Measurements from ENCODE around the gene EFNB3. TPM values are rescaled to one million over a fixed set of nuclear protein-coding genes. Genes with fewer than 3 reads are reported as not detected.

Gene EFNB3
- total RNA-seq, 2 experiments from 2014 or later: 0.15 TPM; not detected in 1

GRCh38 chr17:7673239-7673638, 31.8 kb upstream of the EFNB3 start:
- no peak overlapping the region for H3K27ac ChIP-seq (ENCODE audit: low read depth, low read length, poor library complexity, severe bottlenecking)
- no peaks in the 10 kb centered on the region for H3K79me2 ChIP-seq (ENCODE audit: insufficient read depth, low read depth, low read length)
- H3K4me2 ChIP-seq (ENCODE audit: low read length): no peak overlapping the region
- TF ChIP-seq, protein P1, sequence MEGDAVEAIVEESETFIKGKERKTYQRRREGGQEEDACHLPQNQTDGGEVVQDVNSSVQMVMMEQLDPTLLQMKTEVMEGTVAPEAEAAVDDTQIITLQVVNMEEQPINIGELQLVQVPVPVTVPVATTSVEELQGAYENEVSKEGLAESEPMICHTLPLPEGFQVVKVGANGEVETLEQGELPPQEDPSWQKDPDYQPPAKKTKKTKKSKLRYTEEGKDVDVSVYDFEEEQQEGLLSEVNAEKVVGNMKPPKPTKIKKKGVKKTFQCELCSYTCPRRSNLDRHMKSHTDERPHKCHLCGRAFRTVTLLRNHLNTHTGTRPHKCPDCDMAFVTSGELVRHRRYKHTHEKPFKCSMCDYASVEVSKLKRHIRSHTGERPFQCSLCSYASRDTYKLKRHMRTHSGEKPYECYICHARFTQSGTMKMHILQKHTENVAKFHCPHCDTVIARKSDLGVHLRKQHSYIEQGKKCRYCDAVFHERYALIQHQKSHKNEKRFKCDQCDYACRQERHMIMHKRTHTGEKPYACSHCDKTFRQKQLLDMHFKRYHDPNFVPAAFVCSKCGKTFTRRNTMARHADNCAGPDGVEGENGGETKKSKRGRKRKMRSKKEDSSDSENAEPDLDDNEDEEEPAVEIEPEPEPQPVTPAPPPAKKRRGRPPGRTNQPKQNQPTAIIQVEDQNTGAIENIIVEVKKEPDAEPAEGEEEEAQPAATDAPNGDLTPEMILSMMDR (conservative IDR thresholded peaks at IDR 0.05; ENCODE audit: low read length): peak; percentile 80
- no peak for TF ChIP-seq EZH2phosphoT487 (IDR thresholded peaks at IDR 0.05; ENCODE audit: borderline replicate concordance, low read depth, low read length)
- no TSS peak for BruUV-seq (replicated peaks)
- H3K9me2 ChIP-seq (ENCODE audit: insufficient read depth, low read length): no peaks in the 10 kb centered on the region
- peaks cover 8% of the 10 kb centered on the region for H3K9me3 ChIP-seq (ENCODE audit: low read length)
- peaks cover 79% of the 10 kb centered on the region for H3K36me3 ChIP-seq (ENCODE audit: insufficient read depth, low read length)
- H3K4me1 ChIP-seq (ENCODE audit: insufficient read depth, low read length, poor library complexity, severe bottlenecking): no peaks in the 10 kb centered on the region
- intact Hi-C loops (cut with micrococcal nuclease; ENCODE audit: unreplicated experiment): no loop called here
- no peaks in the 10 kb centered on the region for H4K20me1 ChIP-seq (ENCODE audit: insufficient read depth, low read length)
- no peak overlapping the region for H3K4me3 ChIP-seq (ENCODE audit: low read depth, low read length, poor library complexity, severe bottlenecking)
- ChIA-PET POLR2A (interaction anchor here (0.6 to 2.4 kb wide), 3 partner anchors 12 to 33 kb away, joined by 3 to 10 read pairs (median 4); partner anchors contain the start of genes TP53 and WRAP53), CTCF (ENCODE audit: unreplicated experiment) (no interaction called here)
- H2AFZ ChIP-seq (ENCODE audit: low read length): no peak overlapping the region
- DNase-seq (ENCODE audit: low spot score): peak; percentile 29

DNA sequence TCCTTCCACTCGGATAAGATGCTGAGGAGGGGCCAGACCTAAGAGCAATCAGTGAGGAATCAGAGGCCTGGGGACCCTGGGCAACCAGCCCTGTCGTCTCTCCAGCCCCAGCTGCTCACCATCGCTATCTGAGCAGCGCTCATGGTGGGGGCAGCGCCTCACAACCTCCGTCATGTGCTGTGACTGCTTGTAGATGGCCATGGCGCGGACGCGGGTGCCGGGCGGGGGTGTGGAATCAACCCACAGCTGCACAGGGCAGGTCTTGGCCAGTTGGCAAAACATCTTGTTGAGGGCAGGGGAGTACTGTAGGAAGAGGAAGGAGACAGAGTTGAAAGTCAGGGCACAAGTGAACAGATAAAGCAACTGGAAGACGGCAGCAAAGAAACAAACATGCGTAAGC, 30.1 kb upstream of the EFNB3 start:
- no peak overlapping the region for H3K4me3 ChIP-seq (ENCODE audit: low read depth, low read length, poor library complexity, severe bottlenecking)
- TF ChIP-seq EZH2phosphoT487 (IDR thresholded peaks at IDR 0.05; ENCODE audit: borderline replicate concordance, low read depth, low read length): no peak
- TF ChIP-seq, protein P1 (conservative IDR thresholded peaks at IDR 0.05; ENCODE audit: low read length): no peak

DNA sequence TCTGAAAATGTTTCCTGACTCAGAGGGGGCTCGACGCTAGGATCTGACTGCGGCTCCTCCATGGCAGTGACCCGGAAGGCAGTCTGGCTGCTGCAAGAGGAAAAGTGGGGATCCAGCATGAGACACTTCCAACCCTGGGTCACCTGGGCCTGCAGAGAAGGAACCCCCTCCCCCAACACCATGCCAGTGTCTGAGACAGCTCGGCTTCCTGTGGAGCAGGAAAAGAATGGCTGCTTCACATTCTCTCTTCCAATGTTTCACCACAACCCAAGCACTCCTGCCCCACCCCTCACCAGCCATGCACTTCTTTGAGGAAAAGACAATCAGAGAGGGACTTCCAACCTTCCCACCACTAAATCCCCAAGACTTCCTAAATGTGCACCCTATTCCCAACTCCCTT, 28.5 kb upstream of the EFNB3 start:
- Histone ChIP-seq H4K20me1 (ENCODE audit: insufficient read depth, low read length) (no peaks in the 10 kb centered on the region), H3K4me3 (ENCODE audit: low read depth, low read length, poor library complexity, severe bottlenecking) (no peak overlapping the region), H3K9me3 (ENCODE audit: low read length) (peaks cover 8% of the 10 kb centered on the region), H3K27ac (ENCODE audit: low read depth, low read length, poor library complexity, severe bottlenecking) (no peak overlapping the region), H2AFZ (ENCODE audit: low read length) (no peak overlapping the region), H3K9me2 (ENCODE audit: insufficient read depth, low read length) (no peaks in the 10 kb centered on the region), H3K4me1 (ENCODE audit: insufficient read depth, low read length, poor library complexity, severe bottlenecking) (no peaks in the 10 kb centered on the region), H3K79me2 (ENCODE audit: insufficient read depth, low read depth, low read length) (peaks cover 8% of the 10 kb centered on the region; the same call in 1 of the 2 replicates), H3K4me2 (ENCODE audit: low read length) (no peak overlapping the region), H3K36me3 (ENCODE audit: insufficient read depth, low read length) (peaks cover 51% of the 10 kb centered on the region)
- ChIA-PET CTCF (ENCODE audit: unreplicated experiment) (no interaction called here), POLR2A (interaction anchor here (0.6 kb wide), 1 partner anchor 115 kb away, joined by 3 read pairs; no protein-coding TSS in a partner anchor)
- BruUV-seq (replicated peaks): no TSS peak
- DNase-seq (ENCODE audit: low spot score): no peak
- TF ChIP-seq, protein P1 (conservative IDR thresholded peaks at IDR 0.05; ENCODE audit: low read length): no peak
- TF ChIP-seq EZH2phosphoT487 (IDR thresholded peaks at IDR 0.05; ENCODE audit: borderline replicate concordance, low read depth, low read length): no peak
- intact Hi-C loops (cut with micrococcal nuclease; ENCODE audit: unreplicated experiment): no loop called here

More for the DNA sequence above, 30.1 kb upstream of the EFNB3 start:
- no peak overlapping the region for H2AFZ ChIP-seq (ENCODE audit: low read length)
- H3K4me2 ChIP-seq (ENCODE audit: low read length): no peak overlapping the region
- no TSS peak for BruUV-seq (replicated peaks)
- no peaks in the 10 kb centered on the region for H3K4me1 ChIP-seq (ENCODE audit: insufficient read depth, low read length, poor library complexity, severe bottlenecking)
- peaks cover 5% of the 10 kb centered on the region; the same call in 1 of the 2 replicates for H3K79me2 ChIP-seq (ENCODE audit: insufficient read depth, low read depth, low read length)
- intact Hi-C loops (cut with micrococcal nuclease; ENCODE audit: unreplicated experiment): no loop called here
- H3K36me3 ChIP-seq (ENCODE audit: insufficient read depth, low read length): peaks cover 65% of the 10 kb centered on the region
- no peaks in the 10 kb centered on the region for H3K9me2 ChIP-seq (ENCODE audit: insufficient read depth, low read length)
- POLR2A ChIA-PET: interaction anchor here (0.6 kb wide), 1 partner anchor 1727 kb away, joined by 3 read pairs; no protein-coding TSS in a partner anchor
- CTCF ChIA-PET (ENCODE audit: unreplicated experiment): interaction anchor here (0.6 kb wide), 1 partner anchor 209 kb away, joined by 4 read pairs; no protein-coding TSS in a partner anchor
- peaks cover 8% of the 10 kb centered on the region for H3K9me3 ChIP-seq (ENCODE audit: low read length)
- no peak for DNase-seq (ENCODE audit: low spot score)
- H3K27ac ChIP-seq (ENCODE audit: low read depth, low read length, poor library complexity, severe bottlenecking): no peak overlapping the region
- H4K20me1 ChIP-seq (ENCODE audit: insufficient read depth, low read length): no peaks in the 10 kb centered on the region

All from OCI-LY7 (cell line).